HG02981 (cell line): Measurements from ENCODE around the gene RCN2.
A peak's percentile ranks its signal among the peaks of the same experiment; 100 is the strongest.
"Not testable (repeated sequence)": the region's sequence is repeated elsewhere in the genome, so short reads cannot be mapped to it uniquely, and the experiment has no call there.

ENCODE experiments used
- ATAC-seq: cut with Tn5 transposase; IDR thresholded peaks from one replicate; pipeline ENCODE4 v1.9.1; 2021; ENCODE audit warnings: mild to moderate bottlenecking, moderate library complexity; ENCODE audit not compliant: unreplicated experiment

RCN2 gene

GRCh38 chr15:76931397-76932134 is at the start of gene RCN2:
RCN2 (plus strand) TSS chr15:76931749; CDS start chr15:76931842, 93 bp downstream.
- ATAC-seq, result peak; percentile 98

DNA sequence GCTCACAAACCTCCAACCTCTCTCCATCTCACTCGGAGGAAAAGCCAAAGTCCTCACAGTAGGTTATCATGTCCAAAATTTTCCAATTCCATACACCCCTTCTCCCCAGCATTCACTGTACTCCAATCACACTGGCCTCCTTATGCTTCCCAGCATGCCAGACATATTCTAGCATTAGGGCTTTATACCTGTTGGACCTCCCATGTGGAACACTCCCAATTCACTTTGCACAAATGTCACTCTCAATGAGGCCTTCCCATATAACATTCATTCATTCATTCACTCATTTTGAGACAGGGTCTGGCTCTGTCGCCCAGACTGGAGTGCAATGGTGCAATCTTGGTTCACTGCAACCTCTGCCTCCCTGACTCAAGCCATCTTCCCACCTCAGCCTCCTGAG is 46.3 kb upstream of the RCN2 start:
- no peak for ATAC-seq

- not testable (repeated sequence) for ATAC-seq
These were observed 44.0 kb upstream of the RCN2 start for GRCh38 chr15:76887280-76888141.

GRCh38 chr15:76892836-76893235 is 38.7 kb upstream of the RCN2 start:
- ATAC-seq, result not testable (repeated sequence)

- no peak for ATAC-seq
These were observed 37.4 kb upstream of the RCN2 start for GRCh38 chr15:76894174-76894573.

- ATAC-seq, result no peak
These were observed 33.4 kb upstream of the RCN2 start for GRCh38 chr15:76898102-76898501.

GRCh38 chr15:76899176-76899930 is 32.2 kb upstream of the RCN2 start:
- ATAC-seq, result not testable (repeated sequence)

DNA sequence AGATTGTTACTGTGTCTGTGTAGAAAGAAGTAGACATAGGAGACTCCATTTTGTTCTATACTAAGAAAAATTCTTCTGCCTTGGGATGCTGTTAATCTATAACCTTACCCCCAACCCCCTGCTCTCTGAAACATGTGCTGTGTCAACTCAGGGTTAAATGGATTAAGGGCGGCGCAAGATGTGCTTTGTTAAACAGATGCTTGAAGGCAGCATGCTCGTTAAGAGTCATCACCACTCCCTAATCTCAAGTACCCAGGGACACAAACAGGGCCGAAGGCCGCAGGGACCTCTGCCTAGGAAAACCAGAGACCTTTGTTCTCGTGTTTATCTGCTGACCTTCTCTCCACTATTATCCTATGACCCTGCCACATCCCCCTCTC is 31.6 kb upstream of the RCN2 start:
- not testable (repeated sequence) for ATAC-seq

DNA sequence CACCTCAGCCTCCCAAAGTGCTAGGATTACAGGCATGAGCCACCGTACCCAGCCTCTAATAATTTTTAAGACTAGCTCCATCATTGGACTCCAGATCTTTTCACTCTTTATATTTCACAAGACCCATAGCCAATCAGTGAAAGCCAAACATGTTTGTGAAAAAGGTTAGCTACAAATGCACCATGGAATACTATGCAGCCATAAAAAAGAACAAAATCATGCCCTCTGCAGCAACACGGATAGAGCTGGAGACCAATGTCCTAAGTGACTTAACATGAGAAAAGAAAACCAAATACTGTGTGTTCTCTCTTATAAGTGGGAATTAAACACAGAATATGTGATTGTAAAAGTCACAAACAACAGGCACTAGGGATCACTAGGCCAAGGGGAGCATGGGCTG is 29.6 kb upstream of the RCN2 start:
- no peak for ATAC-seq

DNA sequence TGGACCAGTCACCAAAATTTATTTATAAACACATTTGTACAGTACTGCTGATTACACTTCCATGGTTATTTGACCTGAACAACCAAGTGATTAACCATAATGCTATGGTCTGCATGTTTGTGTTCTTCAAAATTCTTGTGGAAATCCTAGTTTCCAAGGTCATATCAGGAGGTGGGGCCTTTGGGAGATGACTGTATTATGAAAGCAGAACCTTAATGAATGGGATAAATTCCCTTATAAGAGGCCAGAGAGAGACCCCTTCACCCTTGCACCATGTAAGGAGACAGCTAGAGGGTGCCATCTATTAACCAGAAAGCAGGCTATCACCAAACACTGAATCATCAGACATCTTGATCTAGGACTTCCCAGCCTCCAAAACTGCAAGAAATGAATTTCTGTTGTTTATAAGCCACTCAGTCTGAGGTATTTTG is 28.3 kb upstream of the RCN2 start:
- ATAC-seq, result no peak

GRCh38 chr15:76904461-76905012 is 27.0 kb upstream of the RCN2 start:
- no peak for ATAC-seq

GRCh38 chr15:76905013-76905839 is 26.3 kb upstream of the RCN2 start, which contains the start of gene SCAPER:
SCAPER (minus strand) TSS chr15:76905340; CDS start chr15:76883817, 21,523 bp downstream.
- peak; percentile 79 for ATAC-seq

GRCh38 chr15:76905855-76906254 is 25.7 kb upstream of the RCN2 start:
- no peak for ATAC-seq

- ATAC-seq, result no peak
These were observed 19.1 kb upstream of the RCN2 start for GRCh38 chr15:76912430-76912829.

- no peak for ATAC-seq
These were observed 17.8 kb upstream of the RCN2 start for GRCh38 chr15:76913737-76914136.

- no peak for ATAC-seq
These were observed 15.2 kb upstream of the RCN2 start for GRCh38 chr15:76916369-76916768.

DNA sequence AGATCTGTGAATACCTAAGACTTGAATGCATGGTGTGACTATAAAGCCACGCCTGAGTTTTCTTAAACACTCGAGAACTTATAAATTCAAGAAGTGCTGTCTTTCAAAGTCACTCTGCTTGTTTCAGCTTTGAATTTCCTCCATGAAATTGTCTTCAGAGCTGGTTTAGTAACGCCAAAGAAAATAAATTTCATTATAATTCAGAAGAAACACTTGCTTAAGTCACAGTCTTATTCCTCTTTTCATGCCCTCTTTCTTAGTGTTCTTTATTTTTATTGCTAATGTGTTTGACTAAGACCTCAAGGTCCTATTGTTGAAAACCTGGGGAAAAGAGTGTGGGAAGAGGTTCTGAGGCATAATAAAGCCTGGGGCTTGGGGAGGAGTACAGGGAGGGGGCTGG is 3.3 kb upstream of the RCN2 start:
- no peak for ATAC-seq

DNA sequence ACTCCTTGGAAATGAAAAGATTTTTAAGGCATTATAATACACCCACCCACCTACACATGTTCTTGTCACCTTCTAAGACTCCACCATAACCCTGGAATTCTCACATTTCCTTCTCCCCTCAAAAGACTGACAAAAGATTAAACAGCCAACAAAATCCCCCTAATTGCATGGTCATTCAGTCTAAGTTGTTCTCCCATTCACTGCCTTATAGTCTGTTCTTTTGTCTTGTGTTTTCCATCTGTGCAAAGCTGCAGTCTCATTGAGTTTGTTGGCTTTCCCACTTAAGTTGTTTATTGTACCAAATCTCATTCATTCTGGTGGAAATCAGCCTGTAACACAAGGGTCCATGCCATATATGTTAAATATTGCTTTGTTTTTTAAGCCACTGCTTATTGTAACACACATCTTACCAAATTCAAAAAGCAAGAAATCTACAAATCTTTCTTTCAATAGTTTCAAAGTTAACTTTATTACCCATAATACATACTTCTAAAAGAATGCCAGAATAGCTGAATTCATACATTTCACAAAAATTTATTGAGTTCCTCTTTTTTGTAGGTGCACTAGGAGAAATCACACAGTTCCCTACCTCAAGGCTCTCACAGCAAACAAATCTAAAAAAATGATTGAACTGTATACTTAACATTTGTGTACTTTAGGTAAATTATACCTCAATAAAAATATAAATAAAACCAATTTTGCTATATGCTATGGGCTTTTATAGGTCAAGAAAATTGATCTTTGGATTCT is 2.4 kb upstream of the RCN2 start:
- ATAC-seq, result no peak

GRCh38 chr15:76930831-76931396 is 635 bp upstream of the RCN2 start:
- no peak for ATAC-seq
